GM10847 (cell line): Measurements from ENCODE around the gene PLCB1.

Experiments
- POLR2A ChIP-seq: IDR thresholded peaks from 2 replicates; pipeline ENCODE4 v1.6.1; 2011; ENCODE audit not compliant: insufficient read length; ENCODE audit errors: extremely low read depth

The PLCB1 gene

DNA sequence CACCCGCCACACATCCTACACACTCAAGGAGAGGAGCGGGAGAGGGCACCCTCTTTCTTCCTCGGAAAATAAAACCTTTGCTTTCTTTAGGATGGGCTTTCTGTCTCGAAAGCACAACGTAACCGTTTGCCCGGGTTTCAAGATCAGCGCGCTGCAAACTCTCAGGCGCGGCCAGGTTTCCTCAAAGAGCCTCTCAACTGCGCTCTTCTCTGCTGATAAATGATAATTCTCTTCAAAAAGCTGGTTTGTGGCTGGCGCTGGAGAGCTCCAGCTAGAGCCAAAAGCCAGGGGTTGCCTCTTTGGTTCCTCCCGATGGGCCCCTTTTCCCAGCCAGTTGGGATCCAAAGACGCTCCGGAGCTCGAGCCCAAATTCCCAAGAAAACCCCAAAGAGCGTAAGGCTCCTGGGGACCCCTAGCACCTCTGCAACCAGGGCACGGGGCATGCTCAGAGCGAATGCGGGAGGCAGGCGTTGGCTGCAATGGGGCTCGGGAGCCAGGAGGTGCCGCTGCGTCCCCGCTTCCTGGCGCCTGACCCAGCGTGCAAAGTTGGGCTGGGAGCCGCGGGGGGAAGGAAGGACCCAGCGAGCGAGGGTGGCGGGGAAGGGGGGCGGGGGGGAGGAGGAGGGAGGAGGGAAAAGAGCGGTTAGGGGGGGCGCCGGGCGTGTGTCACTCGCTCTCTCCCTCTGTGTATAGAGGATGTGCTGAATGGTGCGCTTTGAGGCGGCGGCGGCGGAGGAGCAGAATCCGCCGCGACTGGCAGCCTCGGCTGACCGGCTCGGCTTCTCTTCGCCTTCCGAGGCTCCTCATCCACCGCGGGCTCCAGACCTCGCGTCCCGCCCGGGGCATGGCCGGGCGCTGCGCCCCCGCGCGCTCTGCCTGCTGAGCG, at the start of gene PLCB1:
TSS of gene PLCB1 (plus strand) at position 669 of the 886 bp plus-strand sequence. CDS start 386 bp downstream, outside the sequence.
- no peak for TF ChIP-seq POLR2A

DNA sequence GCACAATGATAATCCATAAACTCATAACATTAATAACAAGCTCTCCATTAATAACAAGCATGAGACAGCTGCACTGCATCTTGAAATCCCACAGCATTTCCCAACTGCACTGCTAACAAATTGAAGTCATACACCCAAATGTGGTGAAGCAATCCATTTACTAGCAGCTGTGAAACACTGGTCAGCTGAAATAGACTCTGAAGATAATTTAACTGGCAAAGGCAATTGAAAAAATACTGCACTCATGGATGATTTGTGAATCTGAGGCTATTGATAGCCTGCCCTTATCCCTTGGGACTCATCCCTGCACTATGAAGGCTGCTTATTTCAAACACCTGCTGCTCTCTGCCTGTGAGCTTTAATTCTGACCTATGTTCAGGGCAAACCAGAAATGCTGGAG, 49.1 kb upstream of the PLCB1 start:
- TF ChIP-seq POLR2A = no peak

DNA sequence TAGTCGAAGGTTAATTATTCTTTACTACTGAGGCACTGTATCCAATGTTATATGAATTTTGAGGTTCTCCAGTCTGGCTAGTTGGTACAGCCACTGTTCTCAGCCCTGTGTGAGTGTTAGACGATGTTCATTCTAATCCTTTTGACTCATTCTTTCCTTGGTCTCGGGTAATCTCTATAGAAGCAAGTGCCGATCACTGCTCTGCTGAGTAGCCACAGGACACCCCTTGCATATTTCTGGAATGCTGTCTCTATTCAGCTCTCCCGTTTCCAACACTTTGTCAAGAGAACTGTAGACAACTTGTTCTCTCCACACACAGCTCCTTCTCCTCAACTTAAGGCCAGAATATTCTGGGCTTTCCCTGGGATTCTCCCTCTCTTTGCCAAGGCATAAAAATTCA, 42.4 kb upstream of the PLCB1 start:
- TF ChIP-seq POLR2A = no peak

DNA sequence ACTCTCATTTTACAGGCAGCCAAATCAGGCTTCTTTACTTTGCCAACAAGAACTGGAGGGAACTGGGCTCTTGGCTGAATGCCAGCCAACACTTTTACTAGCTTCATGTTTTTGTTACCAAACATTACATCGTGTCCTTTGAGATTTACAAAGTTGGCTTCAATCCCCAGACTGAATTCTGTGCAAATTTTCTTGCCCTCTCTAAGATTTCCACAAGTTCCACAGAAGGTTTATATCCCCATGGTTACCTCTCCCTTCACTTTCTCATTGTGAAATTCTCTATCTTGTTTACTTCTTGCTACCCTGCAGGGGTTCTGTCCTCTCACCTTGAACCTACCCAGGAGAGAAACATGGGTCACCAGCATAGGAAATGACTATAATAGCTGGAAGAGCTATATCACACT, 37.6 kb upstream of the PLCB1 start:
- no peak for TF ChIP-seq POLR2A

DNA sequence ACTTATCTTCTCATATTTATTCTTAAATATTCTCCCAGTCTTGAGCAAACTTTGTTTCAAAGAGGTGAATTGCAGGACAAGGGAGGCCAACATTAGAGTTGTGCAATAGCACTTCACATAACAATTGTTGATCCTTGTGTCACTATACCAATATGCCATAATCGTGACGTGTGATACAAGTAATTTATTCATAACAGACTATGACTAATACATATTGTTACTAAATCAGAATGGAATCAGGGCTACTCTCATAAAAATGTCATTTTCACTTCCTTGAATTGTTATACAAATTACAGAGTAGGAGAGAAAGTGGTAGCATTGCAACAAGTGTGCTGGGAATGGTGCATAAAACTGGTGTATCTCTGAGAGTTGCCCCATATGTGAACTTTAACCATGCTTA, 37.2 kb upstream of the PLCB1 start:
- TF ChIP-seq POLR2A = no peak

DNA sequence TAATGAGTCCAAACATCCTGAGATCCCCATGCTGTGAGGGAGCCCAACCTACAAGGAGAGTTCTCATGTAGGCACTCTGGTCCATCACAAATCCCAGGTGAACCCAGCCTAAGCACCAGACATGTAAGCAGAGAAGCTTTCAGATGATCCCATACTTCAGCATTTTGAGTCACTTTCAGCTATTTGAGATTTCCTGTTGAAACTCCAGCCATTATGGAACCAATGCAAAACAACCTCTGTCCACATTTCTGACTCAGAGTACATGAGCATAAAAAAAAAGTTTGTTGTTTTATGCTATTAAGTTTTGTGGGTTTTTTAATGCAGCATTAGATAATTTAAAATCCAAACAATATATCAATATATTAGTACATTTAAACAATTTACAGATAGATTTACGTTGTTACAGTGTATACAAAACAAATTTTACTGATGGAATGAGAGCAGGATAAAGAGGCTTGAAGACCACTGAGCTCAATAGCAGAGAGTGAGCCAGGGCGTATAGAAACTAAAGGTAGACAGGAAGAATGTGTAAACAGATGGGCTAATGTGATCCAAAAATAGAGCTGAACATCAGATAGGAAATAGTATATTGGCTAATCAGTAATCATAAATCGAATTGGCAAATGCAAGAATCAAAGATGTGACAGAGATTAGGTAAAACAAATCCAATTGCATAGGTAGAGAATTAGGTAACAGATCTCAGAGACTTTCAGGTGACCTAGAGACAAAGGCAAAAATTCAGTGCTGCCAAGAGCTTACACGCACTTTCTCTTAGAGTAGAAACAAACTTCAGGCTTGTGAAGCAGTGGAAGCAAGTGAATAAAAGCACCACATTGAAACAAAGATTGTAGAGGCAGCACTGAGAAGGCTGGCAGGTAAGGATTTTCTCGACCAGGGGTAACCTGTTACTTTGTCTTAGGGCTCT, 36.2 kb upstream of the PLCB1 start:
- TF ChIP-seq POLR2A = no peak

DNA sequence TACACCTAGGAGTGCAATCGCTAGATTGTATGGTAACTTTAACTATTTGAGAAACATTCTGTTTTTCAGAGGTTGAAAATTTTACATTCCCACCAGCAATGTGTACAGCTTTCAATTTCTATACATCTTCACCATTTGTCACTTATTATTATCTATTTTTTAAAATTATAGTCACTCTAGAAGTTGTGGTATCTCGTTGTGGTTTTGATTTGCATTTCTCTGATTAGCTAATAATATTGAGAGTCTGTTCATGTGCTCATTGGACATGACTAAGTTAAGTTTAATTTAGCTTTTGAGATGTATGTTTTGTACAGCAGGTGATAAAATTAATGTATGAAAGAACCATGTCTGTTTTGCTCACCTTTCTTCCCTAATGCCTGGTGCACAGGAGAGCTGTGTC, 34.8 kb upstream of the PLCB1 start:
- no peak for TF ChIP-seq POLR2A

DNA sequence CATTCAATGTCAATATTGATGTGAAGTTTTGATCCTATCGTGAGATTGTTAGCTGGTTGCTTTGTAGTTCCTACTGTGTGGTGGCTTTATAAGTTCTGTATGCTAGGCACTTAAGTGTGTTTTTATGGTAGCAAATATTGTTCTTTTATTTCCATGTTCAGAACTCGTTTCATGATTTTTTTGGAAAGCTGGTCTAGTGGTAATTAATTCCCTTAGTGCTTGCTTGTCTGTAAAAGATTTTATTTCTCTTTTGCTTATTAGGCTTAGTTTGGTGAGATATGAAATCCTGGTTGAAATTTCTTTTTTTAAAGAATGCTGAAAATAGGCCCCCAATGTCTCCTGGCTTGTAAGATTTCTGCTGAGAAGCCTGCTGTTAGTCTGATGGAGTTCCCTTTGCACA, 27.8 kb upstream of the PLCB1 start:
- TF ChIP-seq POLR2A = no peak

DNA sequence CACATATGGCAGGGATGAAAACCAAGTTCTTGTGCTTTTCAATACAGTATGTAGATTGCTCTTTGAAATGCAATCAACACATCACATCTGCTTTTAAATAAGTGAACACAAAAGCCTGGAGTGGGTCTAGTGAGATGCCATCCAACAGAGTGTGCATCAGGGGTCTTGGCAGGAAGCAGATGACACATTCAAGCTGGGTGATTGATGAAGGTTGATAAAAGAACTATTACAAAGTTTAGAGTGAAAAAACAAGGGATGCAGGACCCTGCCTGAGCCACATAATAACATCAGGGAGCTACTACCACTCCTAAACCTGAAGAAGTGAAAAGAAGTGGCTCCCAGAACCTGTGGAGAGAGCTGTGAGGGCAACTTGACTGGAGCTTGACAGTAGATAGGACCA, 16.6 kb upstream of the PLCB1 start:
- no peak for TF ChIP-seq POLR2A

DNA sequence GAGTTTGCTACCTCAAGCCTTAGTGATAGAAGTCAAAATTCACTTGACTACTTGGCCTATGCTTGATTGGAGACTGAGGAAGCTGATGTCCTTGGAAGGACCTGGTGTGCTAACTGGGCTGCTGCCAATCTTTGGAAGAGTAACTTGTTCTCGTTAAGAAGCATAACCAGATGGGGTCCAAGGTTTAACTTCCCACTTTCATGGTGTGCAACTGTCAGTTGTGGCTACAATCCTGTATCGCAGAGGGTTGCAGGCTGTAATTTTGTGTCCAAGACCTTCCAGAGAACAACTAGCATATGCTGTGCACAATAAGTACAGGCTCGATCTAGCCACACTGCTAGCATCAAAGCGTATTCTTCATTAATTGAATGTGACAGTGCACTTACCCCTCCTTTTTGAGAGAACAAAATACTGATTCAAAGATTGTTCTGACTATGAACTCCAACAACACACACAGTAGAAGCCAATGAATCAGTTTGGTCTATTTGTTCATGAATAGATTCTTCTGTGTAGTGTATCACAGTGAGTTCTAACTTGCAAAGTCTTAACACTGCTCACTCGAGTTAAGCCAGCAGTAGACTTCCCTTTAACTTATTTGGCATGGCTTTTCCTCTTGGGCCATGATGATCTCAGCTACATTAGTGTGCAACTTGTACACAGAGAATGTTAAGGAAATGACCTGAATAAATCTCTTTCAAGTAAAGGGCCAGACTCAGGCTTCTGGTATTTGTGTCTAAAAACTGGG, 15.8 kb upstream of the PLCB1 start:
- no peak for TF ChIP-seq POLR2A

DNA sequence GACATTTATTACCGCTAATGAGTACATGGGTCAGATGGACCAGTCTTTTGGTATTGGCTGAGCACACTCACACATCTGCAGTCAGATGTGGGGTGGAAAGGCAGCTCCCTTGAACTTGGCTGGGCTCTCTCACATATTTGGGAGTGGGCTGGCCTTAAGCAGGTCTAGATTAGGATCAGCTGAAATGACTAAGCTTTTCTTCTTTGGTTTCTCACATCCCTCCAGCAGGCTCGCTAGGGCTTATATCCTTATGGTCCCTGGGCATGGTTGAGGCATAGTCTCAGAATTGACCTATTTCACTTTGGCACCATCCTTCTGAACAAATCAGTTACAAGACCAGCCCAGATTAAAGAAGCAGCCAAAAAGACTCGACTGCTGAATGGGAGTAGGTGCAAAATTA, 14.4 kb upstream of the PLCB1 start:
- no peak for TF ChIP-seq POLR2A

DNA sequence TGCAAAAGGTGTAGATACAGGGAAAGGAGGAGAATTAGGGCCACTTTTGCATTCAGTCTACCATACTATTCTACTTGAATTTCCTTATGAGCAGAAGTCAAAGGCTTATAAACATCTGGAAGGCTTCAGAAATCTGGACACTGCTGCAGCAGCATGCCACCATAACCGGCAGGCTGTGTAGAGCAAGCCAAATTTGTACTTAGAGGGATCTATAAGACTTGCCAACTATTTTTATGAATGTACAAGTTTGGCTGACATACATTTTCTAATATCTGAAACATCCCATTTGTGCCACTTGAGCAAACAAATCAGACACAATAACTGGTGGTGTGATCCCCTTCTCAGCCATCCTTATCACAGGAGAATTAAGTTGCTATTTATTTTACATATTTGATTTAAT, 14.0 kb upstream of the PLCB1 start:
- TF ChIP-seq POLR2A = no peak

DNA sequence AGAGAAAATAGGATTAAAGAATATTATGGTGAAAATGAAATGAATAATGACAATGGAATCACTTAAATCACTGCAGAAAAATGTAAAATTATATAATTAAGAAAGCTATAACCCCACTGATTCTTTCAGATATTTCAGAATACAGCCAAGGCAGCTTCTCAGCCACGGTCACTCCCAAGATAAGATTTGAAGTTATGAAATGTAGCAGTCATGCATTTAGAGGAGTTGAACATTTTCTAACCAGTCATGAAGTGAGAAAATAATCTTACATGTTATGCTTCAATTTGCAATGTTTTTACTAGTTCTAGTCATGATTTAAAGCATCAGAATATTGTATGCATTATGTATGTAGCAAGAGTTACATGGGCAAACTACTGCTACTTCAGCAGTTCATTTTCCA, 13.3 kb upstream of the PLCB1 start:
- TF ChIP-seq POLR2A = no peak

DNA sequence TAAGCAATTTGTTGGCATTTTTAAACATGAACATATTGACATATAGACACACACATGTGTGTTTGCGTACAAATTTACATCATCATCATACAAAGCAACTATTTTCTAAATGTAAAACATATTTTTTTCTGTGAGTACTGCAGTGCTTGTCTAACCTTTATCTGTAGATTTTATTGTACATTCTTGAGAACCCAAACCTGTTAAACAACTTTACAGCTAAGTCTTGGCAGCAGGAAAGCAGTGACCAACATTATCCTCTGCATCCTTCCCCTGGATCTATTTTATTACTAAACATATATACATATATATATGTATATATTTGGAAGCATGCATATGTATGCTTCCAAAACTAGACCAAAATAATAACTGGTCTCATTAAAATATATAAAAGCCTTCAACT, 10.4 kb upstream of the PLCB1 start:
- TF ChIP-seq POLR2A = no peak

DNA sequence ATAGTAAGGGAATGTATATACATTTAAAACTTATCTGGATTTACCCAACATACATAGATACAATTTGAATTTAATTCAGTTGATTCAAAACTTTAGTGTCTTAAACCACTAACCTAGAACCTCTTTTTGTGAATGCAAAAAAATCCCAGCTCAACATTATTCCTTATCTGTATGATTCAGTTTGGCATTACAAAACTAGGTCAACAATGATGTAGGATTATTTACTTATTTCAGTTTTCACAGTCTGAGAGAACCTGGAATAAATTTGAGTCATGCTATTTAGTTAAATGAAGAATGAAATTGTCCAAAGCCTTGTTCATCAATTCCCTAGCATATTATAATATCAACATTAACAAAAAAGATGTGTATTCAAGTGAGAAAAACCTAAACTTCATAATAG, 7.4 kb upstream of the PLCB1 start:
- TF ChIP-seq POLR2A = no peak
